BE2C (cell line): ENCODE data around the gene RASSF9.

Experiments used
- DNase-seq: peaks from one replicate; pipeline ENCODE4 v3.0.0-alpha.2; 2020
- H3K27me3 ChIP-seq: fragments of 250-450 bp; sonication (Bioruptor Pico); 2 replicates; pipeline ENCODE4 v1.5.1; 2020; ENCODE audit warnings: mild to moderate bottlenecking
- H3K36me3 ChIP-seq: fragments of 250-450 bp; sonication (Bioruptor Pico); 2 replicates; pipeline ENCODE4 v1.5.1; 2020; ENCODE audit warnings: mild to moderate bottlenecking
- H3K4me1 ChIP-seq: fragments of 250-450 bp; sonication (Bioruptor Pico); 2 replicates; pipeline ENCODE4 v1.5.1; 2020
- H3K4me3 ChIP-seq: 2 replicates; pipeline ENCODE4 v1.5.1; 2011; ENCODE audit warnings: low read depth, low read length
- H3K9me3 ChIP-seq: fragments of 250-450 bp; sonication (Bioruptor Pico); 2 replicates; pipeline ENCODE4 v1.5.1; 2020
- TF ChIP-seq, protein P1 (sequence below): IDR thresholded peaks from 2 replicates; pipeline ENCODE4 v1.5.1; 2012; ENCODE audit warnings: mild to moderate bottlenecking, low read depth, low read length

Gene RASSF9

DNA sequence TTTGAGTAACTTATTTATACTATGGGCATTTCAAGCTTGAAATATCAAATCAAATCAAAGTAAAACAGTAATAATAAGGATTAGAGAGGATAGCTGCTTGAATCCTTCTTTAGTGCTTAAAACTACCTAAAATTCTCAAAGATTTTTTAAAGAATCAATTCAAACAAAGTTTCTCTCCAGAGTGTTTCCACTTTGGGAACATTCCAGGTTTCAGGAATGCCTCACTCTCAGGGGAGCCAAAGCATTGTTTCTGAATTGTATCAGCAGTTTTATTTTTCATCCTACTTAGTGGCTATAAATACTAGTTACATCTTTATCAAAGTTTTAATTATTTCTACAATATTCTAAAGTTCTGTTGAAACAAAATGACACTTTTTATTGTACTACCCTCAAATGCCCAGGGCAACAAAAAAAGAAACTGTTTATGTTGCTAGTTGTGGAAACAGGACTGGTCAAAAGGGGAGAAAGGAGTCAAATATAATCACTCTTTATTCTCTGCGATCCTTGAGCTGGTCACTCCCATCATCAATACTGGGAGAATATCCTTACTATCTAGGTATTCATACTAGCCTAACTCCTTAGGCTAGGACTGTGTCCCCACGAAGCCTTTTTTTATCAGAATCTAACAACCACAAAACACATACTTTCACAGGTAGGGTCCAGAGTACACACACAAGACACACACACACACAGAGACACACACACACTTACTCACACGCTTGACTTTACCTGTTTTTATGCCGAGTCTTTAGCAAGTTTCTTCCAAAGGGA, 598 bp downstream of the RASSF9 start:
- DNase-seq: no peak
- no peaks in the 10 kb centered on the region for H3K9me3 ChIP-seq
- no peak overlapping the region for H3K4me3 ChIP-seq
- H3K27me3 ChIP-seq: peaks cover 19% of the 10 kb centered on the region
- no peaks in the 10 kb centered on the region for H3K36me3 ChIP-seq
- no peaks in the 10 kb centered on the region for H3K4me1 ChIP-seq
- TF ChIP-seq, protein P1, sequence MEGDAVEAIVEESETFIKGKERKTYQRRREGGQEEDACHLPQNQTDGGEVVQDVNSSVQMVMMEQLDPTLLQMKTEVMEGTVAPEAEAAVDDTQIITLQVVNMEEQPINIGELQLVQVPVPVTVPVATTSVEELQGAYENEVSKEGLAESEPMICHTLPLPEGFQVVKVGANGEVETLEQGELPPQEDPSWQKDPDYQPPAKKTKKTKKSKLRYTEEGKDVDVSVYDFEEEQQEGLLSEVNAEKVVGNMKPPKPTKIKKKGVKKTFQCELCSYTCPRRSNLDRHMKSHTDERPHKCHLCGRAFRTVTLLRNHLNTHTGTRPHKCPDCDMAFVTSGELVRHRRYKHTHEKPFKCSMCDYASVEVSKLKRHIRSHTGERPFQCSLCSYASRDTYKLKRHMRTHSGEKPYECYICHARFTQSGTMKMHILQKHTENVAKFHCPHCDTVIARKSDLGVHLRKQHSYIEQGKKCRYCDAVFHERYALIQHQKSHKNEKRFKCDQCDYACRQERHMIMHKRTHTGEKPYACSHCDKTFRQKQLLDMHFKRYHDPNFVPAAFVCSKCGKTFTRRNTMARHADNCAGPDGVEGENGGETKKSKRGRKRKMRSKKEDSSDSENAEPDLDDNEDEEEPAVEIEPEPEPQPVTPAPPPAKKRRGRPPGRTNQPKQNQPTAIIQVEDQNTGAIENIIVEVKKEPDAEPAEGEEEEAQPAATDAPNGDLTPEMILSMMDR: no peak

DNA sequence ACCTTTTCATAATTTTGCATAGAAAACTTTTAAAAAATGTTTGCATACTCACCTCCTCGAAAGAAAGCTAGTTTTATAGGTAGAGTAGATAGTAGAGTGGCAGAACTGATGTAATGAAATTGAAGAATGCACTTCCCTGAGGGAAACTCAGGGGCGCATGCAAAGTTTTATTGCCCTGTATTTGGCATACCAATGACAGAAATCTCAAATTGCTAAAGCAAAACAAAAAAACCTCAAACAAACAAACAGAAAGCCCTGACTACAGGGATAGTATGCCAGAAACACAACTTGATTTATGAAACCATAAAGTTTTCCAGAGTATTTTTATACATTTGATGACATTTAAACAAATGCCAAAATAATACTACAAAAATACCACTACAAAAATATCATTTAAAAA, 1.8 kb downstream of the RASSF9 start:
- Histone ChIP-seq H3K9me3 (no peaks in the 10 kb centered on the region), H3K36me3 (no peaks in the 10 kb centered on the region), H3K4me3 (no peak overlapping the region), H3K27me3 (peaks cover 16% of the 10 kb centered on the region), H3K4me1 (no peaks in the 10 kb centered on the region)
- TF ChIP-seq, protein P1: no peak
- DNase-seq: no peak

DNA sequence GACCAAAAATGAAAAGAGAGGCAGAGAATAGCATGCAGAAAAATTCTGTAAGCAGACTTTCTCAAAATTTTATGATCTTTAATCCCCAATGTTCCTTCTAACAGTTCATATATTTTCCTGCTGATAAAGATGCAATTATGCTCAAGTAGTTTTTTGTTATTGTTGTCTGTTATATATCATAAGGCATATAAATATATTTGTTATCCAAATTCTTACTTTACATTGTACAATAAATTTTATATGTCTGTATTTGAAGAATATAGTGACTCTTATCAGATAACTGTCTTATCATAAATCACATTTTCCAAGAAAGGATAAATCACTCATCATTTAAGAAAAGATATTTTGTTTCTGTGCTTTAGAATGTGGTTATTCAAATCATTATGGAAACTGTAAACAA, 2.6 kb downstream of the RASSF9 start:
- Histone ChIP-seq H3K9me3 (no peaks in the 10 kb centered on the region), H3K4me3 (no peak overlapping the region), H3K36me3 (no peaks in the 10 kb centered on the region), H3K27me3 (peaks cover 16% of the 10 kb centered on the region), H3K4me1 (no peaks in the 10 kb centered on the region)
- no peak for DNase-seq
- TF ChIP-seq, protein P1: no peak

DNA sequence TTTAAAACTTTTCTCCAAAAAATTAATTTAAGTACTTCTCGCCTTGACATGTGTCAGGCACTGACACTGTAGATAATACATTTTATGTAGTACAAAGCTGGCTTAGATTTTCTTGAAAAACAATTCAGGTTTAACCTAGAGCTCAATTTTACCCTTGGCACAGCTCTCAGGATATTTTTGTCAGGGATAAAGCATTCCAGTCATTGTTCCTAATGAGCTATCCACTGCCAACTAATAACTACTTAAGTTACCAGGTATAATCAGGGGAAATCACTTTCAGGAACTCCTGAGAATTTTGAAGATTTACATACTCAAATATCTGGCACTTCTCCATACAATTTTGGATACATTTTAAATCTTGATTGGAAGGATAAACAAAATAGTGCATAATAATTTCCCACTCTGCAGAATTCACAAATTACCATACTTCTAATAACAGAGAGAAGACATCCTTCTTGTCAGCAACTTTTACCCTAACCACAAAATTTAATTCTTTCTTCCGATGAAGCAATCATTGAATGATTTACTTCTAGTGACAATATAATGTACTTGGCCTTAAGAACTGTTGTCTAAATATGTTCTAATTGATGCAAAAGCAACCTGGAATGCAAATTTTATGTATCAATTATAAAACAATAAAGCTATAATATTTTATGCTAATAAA, 4.8 kb downstream of the RASSF9 start:
- Histone ChIP-seq H3K9me3 (no peaks in the 10 kb centered on the region), H3K4me3 (no peak overlapping the region), H3K27me3 (peaks cover 9% of the 10 kb centered on the region), H3K36me3 (no peaks in the 10 kb centered on the region), H3K4me1 (no peaks in the 10 kb centered on the region)
- DNase-seq: no peak
- TF ChIP-seq, protein P1: no peak

DNA sequence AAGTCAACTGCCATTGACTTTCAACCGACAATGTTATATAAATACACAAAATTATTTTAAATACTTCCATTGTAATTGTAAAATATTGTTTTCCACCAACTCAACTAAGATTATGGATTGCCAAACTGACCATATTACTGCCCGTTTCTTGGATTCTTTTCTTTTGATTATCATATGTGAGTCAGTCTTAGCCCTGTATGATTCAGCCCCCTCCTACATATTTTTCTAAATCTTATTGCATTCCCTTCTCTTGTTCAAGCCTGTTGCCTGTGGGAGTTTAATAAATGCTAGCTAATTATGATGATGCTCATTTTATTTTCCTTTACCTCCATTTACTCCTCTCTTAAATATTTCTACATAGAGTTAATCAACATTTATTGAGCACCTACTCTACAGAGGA, 6.8 kb downstream of the RASSF9 start:
- Histone ChIP-seq H3K4me1 (no peaks in the 10 kb centered on the region), H3K27me3 (peaks cover 9% of the 10 kb centered on the region), H3K4me3 (no peak overlapping the region), H3K9me3 (no peaks in the 10 kb centered on the region), H3K36me3 (no peaks in the 10 kb centered on the region)
- DNase-seq: no peak
- TF ChIP-seq, protein P1: no peak

DNA sequence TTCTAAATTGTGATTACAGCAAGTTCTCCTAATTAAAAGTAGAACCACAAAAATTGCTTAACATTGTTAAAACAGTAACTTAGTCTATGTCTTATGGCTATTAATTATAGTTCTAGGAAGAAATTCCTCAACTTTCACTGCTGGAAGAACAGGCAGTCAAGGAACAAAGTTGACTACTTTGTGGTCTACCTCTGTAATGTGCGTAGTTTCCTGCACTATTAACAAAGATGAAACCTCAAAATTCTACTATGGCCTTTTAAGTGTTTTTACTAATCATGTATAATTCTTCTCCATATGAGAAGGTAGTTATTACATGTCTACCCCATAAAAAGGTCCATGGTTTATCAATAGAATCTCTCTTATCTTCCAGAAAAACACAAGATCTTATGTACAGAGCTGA, 7.6 kb downstream of the RASSF9 start:
- no peaks in the 10 kb centered on the region for H3K9me3 ChIP-seq
- no peak for DNase-seq
- H3K4me3 ChIP-seq: no peak overlapping the region
- H3K4me1 ChIP-seq: no peaks in the 10 kb centered on the region
- TF ChIP-seq, protein P1: no peak
- H3K36me3 ChIP-seq: no peaks in the 10 kb centered on the region
- peaks cover 9% of the 10 kb centered on the region for H3K27me3 ChIP-seq
